ENCODE data around the gene ZBTB7C.

GRCh38 chr18:48188609-48189008 is 220.6 kb downstream of the ZBTB7C start:
- TF ChIP-seq, protein P1, sequence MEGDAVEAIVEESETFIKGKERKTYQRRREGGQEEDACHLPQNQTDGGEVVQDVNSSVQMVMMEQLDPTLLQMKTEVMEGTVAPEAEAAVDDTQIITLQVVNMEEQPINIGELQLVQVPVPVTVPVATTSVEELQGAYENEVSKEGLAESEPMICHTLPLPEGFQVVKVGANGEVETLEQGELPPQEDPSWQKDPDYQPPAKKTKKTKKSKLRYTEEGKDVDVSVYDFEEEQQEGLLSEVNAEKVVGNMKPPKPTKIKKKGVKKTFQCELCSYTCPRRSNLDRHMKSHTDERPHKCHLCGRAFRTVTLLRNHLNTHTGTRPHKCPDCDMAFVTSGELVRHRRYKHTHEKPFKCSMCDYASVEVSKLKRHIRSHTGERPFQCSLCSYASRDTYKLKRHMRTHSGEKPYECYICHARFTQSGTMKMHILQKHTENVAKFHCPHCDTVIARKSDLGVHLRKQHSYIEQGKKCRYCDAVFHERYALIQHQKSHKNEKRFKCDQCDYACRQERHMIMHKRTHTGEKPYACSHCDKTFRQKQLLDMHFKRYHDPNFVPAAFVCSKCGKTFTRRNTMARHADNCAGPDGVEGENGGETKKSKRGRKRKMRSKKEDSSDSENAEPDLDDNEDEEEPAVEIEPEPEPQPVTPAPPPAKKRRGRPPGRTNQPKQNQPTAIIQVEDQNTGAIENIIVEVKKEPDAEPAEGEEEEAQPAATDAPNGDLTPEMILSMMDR (conservative IDR thresholded peaks at IDR 0.05), result no peak
- TF ChIP-seq ZFX (IDR thresholded peaks at IDR 0.05), result no peak
